ENCODE measurements around the gene UAP1L1.
"Not testable (repeated sequence)": the region's sequence is repeated elsewhere in the genome, so short reads cannot be mapped to it uniquely, and the experiment has no call there.

The UAP1L1 gene

DNA sequence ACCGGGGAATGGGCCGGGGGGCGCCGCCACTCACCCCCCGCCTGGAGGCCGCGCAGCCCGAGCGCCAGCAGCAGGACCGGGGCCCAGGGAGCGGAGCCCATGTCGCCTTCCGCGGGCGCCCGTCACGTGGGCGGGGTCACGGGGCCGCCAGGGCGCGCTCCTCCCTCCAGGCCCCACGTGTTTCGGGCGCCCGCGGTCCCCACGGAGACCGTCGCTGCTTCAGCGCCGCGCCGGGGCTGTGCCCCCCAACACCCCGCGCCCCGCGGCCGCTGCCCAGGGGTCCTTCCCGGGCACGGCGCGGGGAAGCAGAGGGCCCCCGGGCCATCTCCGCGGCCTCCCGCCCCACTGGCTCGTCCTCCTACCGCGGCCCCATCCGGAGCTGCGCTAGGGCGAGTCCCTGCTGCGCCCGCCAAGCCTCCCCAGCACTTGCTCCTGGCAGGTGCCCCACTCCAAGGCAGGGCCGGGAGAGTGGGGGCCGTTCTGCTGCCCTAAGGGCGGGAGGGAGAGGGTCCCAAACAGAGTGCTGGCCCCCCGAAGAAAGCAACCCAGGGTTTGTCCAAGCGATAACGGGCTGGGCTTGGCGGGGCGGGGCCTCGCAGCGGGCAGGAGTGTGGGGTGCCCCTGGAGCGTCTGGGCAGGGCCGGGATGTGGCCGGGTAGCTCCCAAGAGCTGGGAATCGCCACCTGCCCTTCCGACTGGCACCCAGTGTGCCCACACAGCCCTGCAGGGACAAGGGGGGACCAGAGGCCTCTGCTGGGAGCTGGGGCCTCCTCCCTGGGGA is 37.5 kb downstream of the UAP1L1 start, which contains the start of gene DPP7:
Gene DPP7 (minus strand): TSS at position 121 of the 781 bp plus-strand sequence. CDS start 20 bp downstream, at position 101.
- Histone ChIP-seq H3K27ac (ENCODE audit: low read length) (no peak within 1 kb of the TSS), H3K4me1 (ENCODE audit: control insufficient read depth in 1 of 2, insufficient read depth in 2 of 2, low read length in 2 of 2) (peaks cover 0 to 6% of the 10 kb centered on the region in 2 donors), H3K9me3 (ENCODE audit: control insufficient read depth in 1 of 2, low read length in 2 of 2) (no peaks in the 10 kb centered on the region), H3K36me3 (ENCODE audit: control insufficient read depth in 1 of 2, insufficient read depth in 2 of 2, low read length in 2 of 2) (peaks cover 0 to 23% of the 10 kb centered on the region in 2 donors), H3K4me3 (ENCODE audit: low read depth in 1 of 2, low read length in 2 of 2) (peak within 1 kb of the TSS; percentile 21 to 78), H3K27me3 (ENCODE audit: low read depth, low read length) (no peaks in the 10 kb centered on the region)

DNA sequence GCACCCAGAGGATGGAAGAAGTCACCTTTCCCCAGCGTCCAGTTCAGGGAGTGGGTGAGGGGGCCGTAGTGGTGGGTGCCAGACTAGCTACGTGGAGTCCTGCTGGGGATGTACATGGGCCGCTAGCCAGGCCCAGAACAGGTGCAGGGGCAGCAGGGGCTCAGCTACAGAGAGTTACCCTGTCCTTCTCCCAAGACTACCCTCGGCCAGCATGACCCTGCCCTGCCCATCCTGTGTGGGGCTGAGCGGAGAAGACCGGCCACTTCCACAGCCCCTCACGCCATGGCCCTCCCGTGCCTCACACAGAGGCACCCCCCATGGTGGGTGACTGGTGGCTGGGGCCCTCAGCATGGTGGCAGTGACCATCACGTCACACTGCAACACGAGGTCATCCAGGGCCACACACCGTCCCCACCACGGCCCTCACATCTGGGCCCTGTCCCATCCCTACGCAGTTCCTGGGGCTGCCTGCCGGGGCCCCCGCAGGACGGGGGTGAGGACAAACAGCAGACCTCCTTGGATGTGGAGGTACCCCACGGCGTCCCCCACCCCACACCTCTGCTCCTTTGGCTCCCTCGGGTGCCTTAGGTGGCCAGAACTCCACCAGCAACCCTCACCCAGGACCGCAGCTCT is 38.2 kb downstream of the UAP1L1 start:
- Histone ChIP-seq H3K4me1 (ENCODE audit: control insufficient read depth in 1 of 2, insufficient read depth in 2 of 2, low read length in 2 of 2) (peaks cover 0 to 6% of the 10 kb centered on the region in 2 donors), H3K36me3 (ENCODE audit: control insufficient read depth in 1 of 2, insufficient read depth in 2 of 2, low read length in 2 of 2) (peaks cover 0 to 17% of the 10 kb centered on the region in 2 donors), H3K27ac (ENCODE audit: low read length) (no peak overlapping the region), H3K27me3 (ENCODE audit: low read depth, low read length) (no peaks in the 10 kb centered on the region), H3K4me3 (ENCODE audit: low read depth in 1 of 2, low read length in 2 of 2) (peak overlapping the region in 1 of 2 donors; percentile 78), H3K9me3 (ENCODE audit: control insufficient read depth in 1 of 2, low read length in 2 of 2) (no peaks in the 10 kb centered on the region)

DNA sequence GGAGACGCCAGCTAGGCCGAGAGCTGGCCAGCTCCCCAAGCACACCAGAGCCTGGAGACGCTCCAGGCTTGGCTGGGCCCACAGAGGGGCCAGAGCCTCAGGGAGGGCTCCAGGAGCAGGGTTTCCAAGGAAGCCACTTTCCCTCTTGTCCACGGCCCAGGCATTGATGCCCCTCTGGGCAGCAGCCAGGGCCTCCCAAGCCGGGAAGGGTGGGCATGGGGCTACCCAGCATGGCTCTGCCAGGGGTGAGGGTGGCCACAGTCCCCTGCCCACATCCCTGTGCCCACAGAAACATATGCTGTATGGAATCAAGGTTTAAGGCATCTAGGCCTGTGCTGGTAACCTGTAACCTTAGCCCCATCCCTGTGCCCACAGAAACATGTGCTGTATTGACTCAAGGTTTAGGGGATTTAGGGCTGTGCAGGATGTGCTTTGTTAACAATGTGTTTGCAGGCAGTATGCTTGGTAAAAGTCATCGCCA is 38.8 kb downstream of the UAP1L1 start:
- H3K4me1 ChIP-seq (ENCODE audit: control insufficient read depth in 1 of 2, insufficient read depth in 2 of 2, low read length in 2 of 2), result peaks cover 0 to 6% of the 10 kb centered on the region in 2 donors
- H3K27me3 ChIP-seq (ENCODE audit: low read depth, low read length), result no peaks in the 10 kb centered on the region
- peaks cover 0 to 11% of the 10 kb centered on the region in 2 donors for H3K36me3 ChIP-seq (ENCODE audit: control insufficient read depth in 1 of 2, insufficient read depth in 2 of 2, low read length in 2 of 2)
- no peak overlapping the region for H3K4me3 ChIP-seq (ENCODE audit: low read depth in 1 of 2, low read length in 2 of 2)
- H3K27ac ChIP-seq (ENCODE audit: low read length), result no peak overlapping the region
- no peaks in the 10 kb centered on the region for H3K9me3 ChIP-seq (ENCODE audit: control insufficient read depth in 1 of 2, low read length in 2 of 2)

DNA sequence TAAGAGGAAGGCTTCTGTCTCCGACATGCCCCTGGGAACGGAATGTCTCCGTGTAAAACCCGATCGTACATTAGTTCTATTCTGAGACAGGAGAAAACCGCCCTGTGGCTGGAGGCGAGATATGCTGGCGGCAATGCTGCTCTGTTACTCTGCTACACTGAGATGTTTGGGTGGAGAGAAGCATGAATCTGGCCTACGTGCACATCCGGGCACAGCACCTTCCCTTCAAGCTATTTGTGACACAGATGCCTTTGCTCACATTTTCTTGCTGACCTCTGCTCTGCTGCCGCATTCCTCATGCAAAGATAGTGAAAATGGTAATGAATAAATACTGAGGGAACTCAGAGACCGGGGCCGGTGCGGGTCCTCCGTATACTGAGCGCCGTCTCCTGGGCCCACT is 39.4 kb downstream of the UAP1L1 start:
- no peaks in the 10 kb centered on the region for H3K9me3 ChIP-seq (ENCODE audit: control insufficient read depth in 1 of 2, low read length in 2 of 2)
- peaks cover 0 to 5% of the 10 kb centered on the region in 2 donors for H3K36me3 ChIP-seq (ENCODE audit: control insufficient read depth in 1 of 2, insufficient read depth in 2 of 2, low read length in 2 of 2)
- H3K27ac ChIP-seq (ENCODE audit: low read length), result no peak overlapping the region
- peaks cover 0 to 6% of the 10 kb centered on the region in 2 donors for H3K4me1 ChIP-seq (ENCODE audit: control insufficient read depth in 1 of 2, insufficient read depth in 2 of 2, low read length in 2 of 2)
- no peaks in the 10 kb centered on the region for H3K27me3 ChIP-seq (ENCODE audit: low read depth, low read length)
- no peak overlapping the region for H3K4me3 ChIP-seq (ENCODE audit: low read depth in 1 of 2, low read length in 2 of 2)

DNA sequence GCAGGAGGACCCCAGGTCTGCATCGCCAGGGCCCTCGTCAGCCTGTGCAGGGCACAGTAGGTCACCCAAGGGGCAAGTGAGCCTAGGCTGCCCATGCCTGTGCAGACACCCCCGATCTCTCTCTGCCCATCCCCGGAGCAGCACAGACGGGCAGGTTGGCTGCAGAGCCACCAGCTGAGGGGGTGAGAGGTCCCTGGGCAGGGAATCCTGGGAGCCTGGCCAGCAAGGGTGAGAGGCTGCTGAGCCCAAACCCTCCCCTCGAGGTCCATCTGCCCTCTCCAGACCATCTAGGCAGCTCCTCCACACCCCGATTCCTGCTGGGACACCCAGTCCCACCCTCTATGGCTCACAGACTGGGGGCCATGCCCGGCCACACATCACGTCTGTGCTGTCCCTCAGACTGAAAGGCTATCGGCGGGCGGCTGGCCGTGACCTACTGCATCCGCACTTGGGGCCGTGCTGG is 40.0 kb downstream of the UAP1L1 start:
- peaks cover 0 to 2% of the 10 kb centered on the region in 2 donors for H3K36me3 ChIP-seq (ENCODE audit: control insufficient read depth in 1 of 2, insufficient read depth in 2 of 2, low read length in 2 of 2)
- peaks cover 0 to 6% of the 10 kb centered on the region in 2 donors for H3K4me1 ChIP-seq (ENCODE audit: control insufficient read depth in 1 of 2, insufficient read depth in 2 of 2, low read length in 2 of 2)
- H3K27ac ChIP-seq (ENCODE audit: low read length), result no peak overlapping the region
- H3K9me3 ChIP-seq (ENCODE audit: control insufficient read depth in 1 of 2, low read length in 2 of 2), result no peaks in the 10 kb centered on the region
- H3K4me3 ChIP-seq (ENCODE audit: low read depth in 1 of 2, low read length in 2 of 2), result no peak overlapping the region
- H3K27me3 ChIP-seq (ENCODE audit: low read depth, low read length), result no peaks in the 10 kb centered on the region

DNA sequence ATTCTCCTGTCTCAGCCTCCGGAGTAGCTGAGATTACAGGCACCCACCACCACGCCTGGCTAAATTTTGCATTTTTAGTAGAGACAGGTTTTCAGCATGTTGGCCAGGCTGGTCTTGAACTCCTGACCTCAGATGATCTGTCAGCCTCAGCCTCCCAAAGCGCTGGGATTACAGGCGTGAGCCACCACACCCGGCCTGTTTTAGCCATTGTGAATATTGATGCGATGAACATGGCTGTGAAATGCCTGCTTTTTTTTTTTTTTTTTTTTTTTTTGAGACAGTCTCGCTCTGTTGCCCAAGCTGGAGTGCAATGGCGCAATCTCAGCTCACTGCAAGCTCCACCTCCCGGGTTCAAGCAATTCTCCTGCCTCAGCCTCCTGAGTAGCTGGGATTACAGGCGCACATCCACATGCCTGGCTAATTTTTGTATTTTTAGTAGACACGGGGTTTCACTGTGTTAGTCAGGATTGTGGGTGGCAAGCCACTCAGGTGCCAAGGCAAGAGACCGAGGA is 40.8 kb downstream of the UAP1L1 start:
- not testable (repeated sequence) for H3K27ac ChIP-seq (ENCODE audit: low read length); H3K9me3 ChIP-seq (ENCODE audit: control insufficient read depth in 1 of 2, low read length in 2 of 2); H3K4me3 ChIP-seq (ENCODE audit: low read depth in 1 of 2, low read length in 2 of 2); H3K27me3 ChIP-seq (ENCODE audit: low read depth, low read length); H3K36me3 ChIP-seq (ENCODE audit: control insufficient read depth in 1 of 2, insufficient read depth in 2 of 2, low read length in 2 of 2); H3K4me1 ChIP-seq (ENCODE audit: control insufficient read depth in 1 of 2, insufficient read depth in 2 of 2, low read length in 2 of 2)

DNA sequence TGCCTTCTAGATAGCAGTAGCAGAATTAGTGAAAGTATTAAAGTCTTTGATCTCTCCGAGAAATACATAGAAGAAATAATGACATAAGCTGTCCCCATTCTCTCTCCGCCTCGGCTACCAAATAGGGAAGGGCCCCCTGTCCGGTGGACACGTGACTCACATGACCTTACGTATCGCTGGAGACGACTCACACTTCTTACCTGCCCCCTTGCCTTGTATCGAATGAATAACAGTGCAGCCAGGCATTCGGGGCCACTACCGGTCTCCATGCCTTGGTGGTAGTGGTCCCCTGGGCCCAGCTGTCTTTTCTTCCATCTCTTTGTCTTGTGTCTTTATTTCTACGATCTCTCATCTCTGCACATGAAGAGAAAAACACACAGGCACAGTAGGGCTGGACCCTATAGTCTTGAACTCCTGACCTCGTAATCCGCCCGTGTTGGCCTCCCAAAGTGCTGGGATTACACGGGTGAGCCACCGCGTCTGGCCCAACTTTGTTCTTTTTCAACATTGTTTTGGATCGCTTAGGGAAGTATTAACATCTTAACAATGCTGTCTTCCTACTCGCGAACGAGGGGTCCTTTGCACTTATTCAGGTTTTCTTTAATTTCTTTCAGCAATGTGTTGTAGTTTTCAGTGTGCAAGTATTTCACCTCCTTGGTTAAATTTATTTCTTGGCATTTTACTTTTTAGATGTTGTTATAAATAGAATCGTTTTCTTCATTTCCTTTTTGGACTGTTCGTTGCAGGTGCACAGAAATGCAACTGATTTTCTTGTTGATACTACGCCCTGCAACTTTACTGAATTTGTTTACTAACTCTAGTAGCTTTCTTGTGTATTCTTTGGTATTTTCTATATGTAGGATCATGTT is 44.8 kb downstream of the UAP1L1 start:
- not testable (repeated sequence) for H3K27me3 ChIP-seq (ENCODE audit: low read depth, low read length); H3K27ac ChIP-seq (ENCODE audit: low read length); H3K9me3 ChIP-seq (ENCODE audit: control insufficient read depth in 1 of 2, low read length in 2 of 2); H3K4me3 ChIP-seq (ENCODE audit: low read depth in 1 of 2, low read length in 2 of 2); H3K4me1 ChIP-seq (ENCODE audit: control insufficient read depth in 1 of 2, insufficient read depth in 2 of 2, low read length in 2 of 2); H3K36me3 ChIP-seq (ENCODE audit: control insufficient read depth in 1 of 2, insufficient read depth in 2 of 2, low read length in 2 of 2)

DNA sequence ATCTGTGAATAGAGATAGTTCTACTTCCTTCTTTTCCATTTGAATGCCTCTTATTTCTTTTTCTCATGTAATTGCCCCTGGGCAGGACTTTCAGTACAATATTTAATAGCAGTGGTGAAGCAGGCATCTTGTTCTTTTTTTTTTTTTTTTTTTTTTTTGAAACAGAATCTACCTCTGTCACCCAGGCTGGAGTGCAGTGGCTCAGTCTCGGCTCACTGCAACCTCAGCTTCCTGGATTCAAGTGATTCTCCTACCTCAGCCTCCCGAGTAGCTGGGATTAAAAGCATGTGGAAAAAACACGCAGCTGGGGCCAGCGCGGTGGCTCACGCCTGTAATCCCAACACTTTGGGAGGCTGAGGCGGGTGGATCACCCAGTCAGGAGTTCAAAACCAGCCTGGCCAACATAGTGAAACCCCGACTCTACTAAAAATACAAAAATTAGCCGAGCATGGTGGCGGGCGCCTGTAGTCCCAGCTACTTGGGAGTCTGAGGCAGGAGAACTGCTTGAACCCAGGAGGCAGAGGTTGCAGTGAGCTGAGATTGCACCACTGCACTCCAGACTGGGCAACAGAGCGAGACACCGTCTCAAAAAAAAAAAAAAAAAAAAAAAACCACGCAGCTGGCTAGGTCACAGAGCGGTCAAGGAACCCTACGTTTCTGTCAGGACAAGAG is 45.6 kb downstream of the UAP1L1 start:
- not testable (repeated sequence) for H3K9me3 ChIP-seq (ENCODE audit: control insufficient read depth in 1 of 2, low read length in 2 of 2); H3K27ac ChIP-seq (ENCODE audit: low read length)

DNA sequence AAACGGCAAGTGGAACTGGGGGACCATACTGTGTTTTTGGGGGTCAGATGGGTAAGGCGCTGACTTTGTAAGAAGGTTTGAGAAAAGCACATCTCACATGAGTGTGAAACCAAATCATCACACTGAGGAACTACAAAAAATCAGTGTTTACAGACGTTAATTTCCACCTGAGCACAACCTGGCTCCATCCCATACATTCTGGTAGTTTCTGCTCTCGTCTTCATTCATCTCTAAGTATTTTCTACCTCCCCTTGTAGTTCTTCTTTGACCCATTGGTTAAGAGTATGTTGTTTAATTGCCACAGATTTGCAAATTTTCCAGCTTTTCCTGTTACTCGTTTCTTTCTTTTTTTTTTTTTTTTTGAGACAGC is 46.1 kb downstream of the UAP1L1 start:
- no peaks in the 10 kb centered on the region for H3K9me3 ChIP-seq (ENCODE audit: control insufficient read depth in 1 of 2, low read length in 2 of 2)
- no peaks in the 10 kb centered on the region for H3K36me3 ChIP-seq (ENCODE audit: control insufficient read depth in 1 of 2, insufficient read depth in 2 of 2, low read length in 2 of 2)
- peaks cover 5 to 16% of the 10 kb centered on the region in 2 donors for H3K4me1 ChIP-seq (ENCODE audit: control insufficient read depth in 1 of 2, insufficient read depth in 2 of 2, low read length in 2 of 2)
- no peaks in the 10 kb centered on the region for H3K27me3 ChIP-seq (ENCODE audit: low read depth, low read length)
- H3K27ac ChIP-seq (ENCODE audit: low read length), result no peak overlapping the region
- H3K4me3 ChIP-seq (ENCODE audit: low read depth in 1 of 2, low read length in 2 of 2), result no peak overlapping the region

More for the DNA sequence above, 45.6 kb downstream of the UAP1L1 start:
- not testable (repeated sequence) for H3K36me3 ChIP-seq (ENCODE audit: control insufficient read depth in 1 of 2, insufficient read depth in 2 of 2, low read length in 2 of 2); H3K27me3 ChIP-seq (ENCODE audit: low read depth, low read length); H3K4me3 ChIP-seq (ENCODE audit: low read depth in 1 of 2, low read length in 2 of 2)
- peaks cover 0 to 11% of the 10 kb centered on the region in 2 donors for H3K4me1 ChIP-seq (ENCODE audit: control insufficient read depth in 1 of 2, insufficient read depth in 2 of 2, low read length in 2 of 2)

DNA sequence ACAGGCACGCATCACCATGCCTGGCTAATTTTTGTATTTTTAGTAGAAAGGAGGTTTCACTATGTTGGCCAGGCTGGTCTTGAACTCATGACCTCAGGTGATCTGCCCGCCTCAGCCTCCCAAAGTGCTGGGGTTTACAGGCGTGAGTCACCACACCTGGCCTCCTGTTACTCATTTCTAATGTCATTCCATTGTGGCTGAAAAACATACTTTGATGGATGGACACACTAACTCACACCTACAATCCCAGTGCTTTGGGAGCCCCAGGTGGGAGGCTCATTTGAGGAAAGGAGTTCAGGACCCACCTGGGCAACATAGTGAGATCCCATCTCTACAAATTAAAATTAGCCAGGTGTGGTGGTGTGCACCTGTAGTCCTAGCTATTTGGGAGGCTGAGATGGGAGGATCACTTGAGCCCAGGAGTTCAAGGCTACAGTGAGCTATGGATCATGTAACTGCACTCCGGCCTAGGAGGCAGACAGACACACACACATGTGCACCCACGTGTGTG is 46.7 kb downstream of the UAP1L1 start:
- H3K36me3 ChIP-seq (ENCODE audit: control insufficient read depth in 1 of 2, insufficient read depth in 2 of 2, low read length in 2 of 2); H3K27ac ChIP-seq (ENCODE audit: low read length); H3K4me3 ChIP-seq (ENCODE audit: low read depth in 1 of 2, low read length in 2 of 2); H3K9me3 ChIP-seq (ENCODE audit: control insufficient read depth in 1 of 2, low read length in 2 of 2); H3K27me3 ChIP-seq (ENCODE audit: low read depth, low read length): not testable (repeated sequence)
- H3K4me1 ChIP-seq (ENCODE audit: control insufficient read depth in 1 of 2, insufficient read depth in 2 of 2, low read length in 2 of 2), result peaks cover 10 to 22% of the 10 kb centered on the region in 2 donors
